ENCODE measurements around the gene ANAPC7. TPM values are rescaled to one million over a fixed set of nuclear protein-coding genes. Genes with fewer than 3 reads are reported as not detected.

Gene ANAPC7
- total RNA-seq, 1 experiment from 2014 or later, result 91.1 TPM

GRCh38 chr12:110338754-110339153 lies 64.8 kb downstream of the ANAPC7 start:
- no peak for DNase-seq
- H4K20me1 ChIP-seq (ENCODE audit: control insufficient read depth, insufficient read depth, insufficient read length), result no peaks in the 10 kb centered on the region
- peaks cover 3% of the 10 kb centered on the region for H3K79me1 ChIP-seq (ENCODE audit: insufficient read depth, low read depth, low read length, poor library complexity, severe bottlenecking)
- H3K4ac ChIP-seq (ENCODE audit: low read depth, low read length), result no peak overlapping the region
- no peaks in the 10 kb centered on the region for H3K23me2 ChIP-seq (ENCODE audit: insufficient read length, low read depth, low read length, poor library complexity, severe bottlenecking)
- no peak overlapping the region for H2BK120ac ChIP-seq (ENCODE audit: low read depth, low read length, poor library complexity, severe bottlenecking)
- TF ChIP-seq CTCF (conservative IDR thresholded peaks at IDR 0.05), result peak; percentile 43; the same call in 2 of the 3 replicates
- H3T11ph ChIP-seq (ENCODE audit: low read length), result no peak overlapping the region
- H2BK5ac ChIP-seq (ENCODE audit: insufficient read length, low read length), result no peak overlapping the region
- H2BK15ac ChIP-seq (ENCODE audit: low read depth, low read length), result no peak overlapping the region
- WGBS (ENCODE audit: extremely low coverage, insufficient read length, low lambda C conversion rate), result no CpG with 5 or more reads among the region's 3 CpGs
- H3K9me3 ChIP-seq (ENCODE audit: control insufficient read depth, low read depth, low read length), result no peaks in the 10 kb centered on the region
- no peaks in the 10 kb centered on the region for H3K4me1 ChIP-seq (ENCODE audit: insufficient read depth, low read length)
- Mint-ChIP-seq H3K27me3 (ENCODE audit: low read depth) (no peaks in the 10 kb centered on the region), H3K4me3 (no peak overlapping the region), H3K9me3 (no peaks in the 10 kb centered on the region), H3K4me1 (peaks cover 2 to 8% of the 10 kb centered on the region in 2 experiments; a peak in 3 of 4 replicates), H3K27ac (peak overlapping the region in 2 of 3 experiments; percentile 11 to 64; a peak in 3 of 7 replicates), H3K36me3 (ENCODE audit: insufficient read depth in 1 of 3, low read depth in 3 of 3) (peaks cover 79 to 99% (median 99%) of the 10 kb centered on the region in 3 experiments; a peak in 6 of 7 replicates)
- H2BK20ac ChIP-seq (ENCODE audit: low read depth, low read length, poor library complexity, severe bottlenecking), result no peak overlapping the region
- no peak overlapping the region for H3K56ac ChIP-seq (ENCODE audit: insufficient read length, low read depth, low read length)
- H4K8ac ChIP-seq (replicated peaks; ENCODE audit: insufficient read length, low read depth, low read length), result no peak overlapping the region
- H3K27ac ChIP-seq (ENCODE audit: insufficient read length, low read depth, low read length), result no peak overlapping the region
- H2AK5ac ChIP-seq (ENCODE audit: insufficient read length, low read length), result no peak overlapping the region
- H3K14ac ChIP-seq (ENCODE audit: insufficient read depth, low read length), result no peak overlapping the region
- no peak overlapping the region for H4K5ac ChIP-seq (ENCODE audit: insufficient read length, low read depth, low read length)
- no peak overlapping the region for H3K18ac ChIP-seq (ENCODE audit: insufficient read length, low read depth, low read length)
- H3K9ac ChIP-seq (ENCODE audit: extremely low read depth, insufficient read length, low read length), result no peak overlapping the region
- no peaks in the 10 kb centered on the region for H3K27me3 ChIP-seq (ENCODE audit: insufficient read depth, low read length)
- H3K23ac ChIP-seq (ENCODE audit: insufficient read length, low read depth, low read length), result no peak overlapping the region
- H3K4me2 ChIP-seq (ENCODE audit: insufficient read depth, insufficient read length, low read length), result no peak overlapping the region
- no peak overlapping the region for H2BK12ac ChIP-seq (ENCODE audit: insufficient read length, low read depth, low read length)
- H4K91ac ChIP-seq (ENCODE audit: insufficient read length, low read depth, low read length), result no peak overlapping the region
- no peaks in the 10 kb centered on the region for H3K79me2 ChIP-seq (ENCODE audit: insufficient read depth, low read length)
- H2AFZ ChIP-seq (ENCODE audit: low read length), result no peak overlapping the region
